ENCODE measurements around the gene IL6R.

DNA sequence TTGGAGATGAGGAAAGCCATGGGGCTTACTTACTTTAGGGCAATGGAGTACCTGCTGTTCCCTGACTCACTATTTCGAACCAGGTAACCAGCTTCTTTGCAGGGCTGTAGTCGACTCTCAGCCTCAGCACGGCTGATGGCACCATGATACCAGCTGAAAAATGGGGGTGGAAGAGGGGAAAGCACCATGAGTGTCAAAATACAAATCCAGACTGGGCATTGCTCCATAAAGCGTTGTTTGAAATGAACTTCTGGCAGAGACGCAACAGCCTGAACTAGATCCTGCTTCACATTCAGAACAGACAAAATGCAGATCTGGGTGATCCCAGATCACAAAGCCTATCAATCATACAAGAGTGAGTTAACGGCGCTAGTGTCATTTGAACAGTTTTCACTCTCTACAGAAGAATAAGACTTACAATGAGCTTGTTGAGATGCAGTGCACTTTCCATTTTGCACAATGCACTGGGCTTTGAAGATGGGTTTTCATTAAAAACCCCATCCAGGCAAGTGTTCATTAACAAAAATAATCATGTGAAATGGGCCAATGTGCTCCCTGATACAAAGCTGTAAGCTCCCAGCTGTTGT, 80.9 kb downstream of the IL6R start:
- no peak for TF ChIP-seq POLR2A (IDR thresholded peaks at IDR 0.05; ENCODE audit: extremely low read depth, insufficient read length)
- TF ChIP-seq, protein P1, sequence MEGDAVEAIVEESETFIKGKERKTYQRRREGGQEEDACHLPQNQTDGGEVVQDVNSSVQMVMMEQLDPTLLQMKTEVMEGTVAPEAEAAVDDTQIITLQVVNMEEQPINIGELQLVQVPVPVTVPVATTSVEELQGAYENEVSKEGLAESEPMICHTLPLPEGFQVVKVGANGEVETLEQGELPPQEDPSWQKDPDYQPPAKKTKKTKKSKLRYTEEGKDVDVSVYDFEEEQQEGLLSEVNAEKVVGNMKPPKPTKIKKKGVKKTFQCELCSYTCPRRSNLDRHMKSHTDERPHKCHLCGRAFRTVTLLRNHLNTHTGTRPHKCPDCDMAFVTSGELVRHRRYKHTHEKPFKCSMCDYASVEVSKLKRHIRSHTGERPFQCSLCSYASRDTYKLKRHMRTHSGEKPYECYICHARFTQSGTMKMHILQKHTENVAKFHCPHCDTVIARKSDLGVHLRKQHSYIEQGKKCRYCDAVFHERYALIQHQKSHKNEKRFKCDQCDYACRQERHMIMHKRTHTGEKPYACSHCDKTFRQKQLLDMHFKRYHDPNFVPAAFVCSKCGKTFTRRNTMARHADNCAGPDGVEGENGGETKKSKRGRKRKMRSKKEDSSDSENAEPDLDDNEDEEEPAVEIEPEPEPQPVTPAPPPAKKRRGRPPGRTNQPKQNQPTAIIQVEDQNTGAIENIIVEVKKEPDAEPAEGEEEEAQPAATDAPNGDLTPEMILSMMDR (IDR thresholded peaks at IDR 0.05; ENCODE audit: low read depth, low read length) = no peak

All from NB4 (cell line).